Skin of body (tissue), 2 donors: ENCODE measurements around the gene CIAO2B. TPM values are rescaled to one million over a fixed set of nuclear protein-coding genes. Genes with fewer than 3 reads are reported as not detected.
"Not testable (repeated sequence)": the region's sequence is repeated elsewhere in the genome, so short reads cannot be mapped to it uniquely, and the experiment has no call there.

ENCODE experiments used
- DNase-seq: peaks from one replicate; lab custom pipeline; 2025; lab: John Stamatoyannopoulos, UW
- total RNA-seq: library from RNA; depleted of rRNA; stranded (reverse); fragments of >200 nt; gene quantifications from one replicate; pipeline ENCODE4 v1.2.3, GENCODE V29; 2014

Gene CIAO2B
- total RNA-seq, 1 donor from 2014 or later = 39.0 TPM

DNA sequence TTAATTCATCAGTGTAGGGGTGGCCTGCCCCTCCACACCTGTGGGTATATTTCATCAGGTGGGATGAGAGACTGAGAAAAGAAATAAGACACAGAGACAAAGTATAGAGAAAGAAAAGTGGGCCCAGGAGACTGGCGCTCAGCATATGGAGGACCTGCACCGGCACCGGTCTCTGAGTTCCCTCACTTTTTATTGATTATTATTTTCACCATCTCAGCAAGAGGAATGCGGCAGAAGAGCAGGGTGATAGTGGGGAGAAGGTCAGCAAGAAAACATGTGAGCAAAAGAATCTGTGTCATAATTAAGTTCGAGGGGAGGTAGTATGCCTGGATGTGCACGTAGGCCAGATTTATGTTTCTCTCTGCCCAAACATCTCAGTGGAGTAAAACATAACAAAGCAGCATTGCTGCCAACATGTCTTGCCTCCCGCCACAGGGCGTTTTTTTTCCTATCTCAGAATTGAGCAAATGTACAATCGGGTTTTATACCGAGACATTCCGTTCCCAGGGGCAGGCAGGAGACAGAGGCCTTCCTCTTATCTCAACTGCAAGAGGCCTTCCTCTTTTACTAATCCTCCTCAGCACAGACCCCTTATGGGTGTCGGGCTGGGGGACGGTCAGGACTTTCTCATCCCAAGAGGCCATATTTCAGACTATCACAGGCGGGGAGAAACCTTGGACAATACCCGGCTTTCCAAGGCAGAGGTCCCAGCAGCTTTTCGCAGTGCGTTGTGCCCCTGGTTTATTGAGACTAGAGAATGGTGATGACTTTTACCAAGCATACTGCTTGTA is 21.4 kb upstream of the CIAO2B start:
- DNase-seq = not testable (repeated sequence)

DNA sequence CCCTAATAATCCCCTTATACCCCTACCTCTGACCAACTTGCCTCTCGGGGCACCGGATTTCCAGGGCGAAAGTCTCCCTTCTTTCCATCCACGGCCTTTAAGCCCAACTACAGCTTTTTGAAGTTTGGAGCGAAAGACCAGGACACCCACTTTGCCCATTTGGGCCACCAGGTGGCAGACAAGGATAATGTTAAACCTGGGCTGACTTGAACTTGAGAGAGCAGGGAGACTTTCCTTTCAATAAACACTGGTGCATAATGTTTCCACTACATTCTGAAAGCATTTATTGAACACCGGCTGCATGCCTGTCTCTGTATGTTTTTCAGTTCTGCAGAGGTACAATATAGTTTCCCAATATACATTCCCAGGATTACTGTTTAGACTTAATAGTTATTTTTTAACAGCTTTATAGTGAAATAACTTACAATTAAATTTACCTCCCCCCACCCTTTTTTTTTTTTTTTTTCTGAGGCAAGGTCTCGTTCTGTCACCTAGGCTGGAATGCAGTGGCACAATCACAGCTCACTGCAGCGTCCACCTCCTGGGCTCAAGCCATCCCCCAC is 20.0 kb upstream of the CIAO2B start:
- peak; percentile 50 for DNase-seq

DNA sequence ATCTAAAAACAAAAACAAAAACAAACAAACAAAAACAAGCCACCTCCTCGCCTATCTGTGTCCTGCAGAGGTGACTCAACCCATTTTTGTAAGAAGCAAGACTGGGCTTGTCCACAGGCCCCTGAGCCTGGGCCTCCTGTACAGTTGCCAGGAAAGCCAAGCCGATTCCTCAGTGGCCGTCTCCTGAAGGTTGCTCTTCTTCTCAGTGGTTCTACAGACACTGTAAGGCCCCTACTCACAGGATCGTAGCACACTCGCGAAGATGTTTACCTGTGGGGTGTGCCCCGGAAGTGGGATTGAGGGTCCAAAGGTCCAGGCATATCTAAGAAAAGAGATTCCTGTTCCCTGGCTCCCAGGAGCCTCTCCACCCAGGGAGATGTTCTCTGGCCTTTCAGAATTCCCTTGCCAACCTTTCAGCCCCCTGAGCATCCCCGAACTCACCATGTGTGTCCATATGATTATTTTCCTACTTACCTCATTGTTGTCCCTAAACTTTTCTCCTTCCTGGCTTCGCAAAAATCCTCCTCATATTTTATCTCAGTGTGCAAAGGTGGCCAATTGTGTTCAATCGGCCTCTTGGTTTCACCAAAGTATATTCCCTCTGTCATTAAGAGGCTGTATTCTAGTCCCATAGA is 19.4 kb upstream of the CIAO2B start:
- no peak for DNase-seq

- no peak for DNase-seq
Observed at GRCh38 chr16:66952430-66953110, 18.4 kb upstream of the CIAO2B start.

DNA sequence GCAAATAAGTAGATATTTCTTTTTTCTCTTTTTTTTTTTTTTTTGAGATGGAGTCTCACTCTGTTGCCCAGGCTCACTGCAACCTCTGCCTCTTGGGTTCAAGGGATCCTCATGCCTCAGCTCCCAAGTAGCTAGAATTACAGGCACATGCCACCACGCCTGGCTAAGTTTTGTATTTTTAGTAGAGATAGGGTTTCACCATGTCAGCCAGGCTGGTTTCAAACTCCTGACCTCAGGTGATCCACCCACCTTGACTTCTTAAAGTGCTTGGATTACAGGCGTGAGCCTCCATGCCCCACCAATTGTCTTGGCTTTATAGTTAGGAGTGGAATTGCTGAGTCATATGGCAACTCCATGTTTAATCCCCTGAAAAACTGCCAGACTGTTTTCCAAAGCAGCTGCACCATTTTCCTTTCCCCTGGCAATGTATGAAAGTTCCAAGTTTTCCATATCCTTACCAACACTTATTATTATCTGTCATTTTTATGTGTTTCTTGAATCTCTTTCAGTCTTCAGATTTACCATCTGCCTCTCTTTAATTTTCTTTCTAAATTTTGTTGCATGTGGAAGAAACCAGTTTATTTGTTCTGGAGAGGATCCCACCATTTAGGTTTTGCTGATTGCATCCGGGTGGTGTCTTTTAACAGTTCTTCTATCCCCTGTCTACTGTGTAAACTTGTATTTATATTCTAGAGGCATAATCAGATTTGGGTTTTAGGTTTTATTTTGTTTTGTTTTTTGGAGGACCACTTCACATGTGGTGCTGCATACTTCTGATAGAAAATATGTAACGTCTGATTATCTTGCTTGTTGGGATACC is 17.0 kb upstream of the CIAO2B start:
- no peak for DNase-seq

DNA sequence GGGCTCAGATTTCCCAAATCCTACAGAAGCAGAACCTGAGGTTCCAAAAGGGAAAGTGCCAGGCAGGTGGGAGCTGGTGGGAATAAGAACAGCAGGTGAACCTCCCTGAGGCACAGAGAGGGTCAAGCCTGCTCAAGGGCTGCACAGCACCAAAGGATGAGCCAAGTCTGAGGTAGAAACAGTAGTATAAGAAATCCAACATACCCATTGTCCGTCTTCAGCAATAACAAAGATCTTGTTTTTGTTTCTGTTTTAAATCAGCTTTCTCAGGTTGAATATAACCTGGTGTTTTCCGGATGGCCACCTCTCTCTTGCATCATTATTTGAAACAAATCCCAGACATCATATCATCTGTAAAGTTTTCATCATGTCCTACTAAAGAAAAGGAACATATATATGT is 16.2 kb upstream of the CIAO2B start:
- DNase-seq = no peak

- no peak for DNase-seq
Observed at GRCh38 chr16:66949472-66949871, 15.3 kb upstream of the CIAO2B start.

DNA sequence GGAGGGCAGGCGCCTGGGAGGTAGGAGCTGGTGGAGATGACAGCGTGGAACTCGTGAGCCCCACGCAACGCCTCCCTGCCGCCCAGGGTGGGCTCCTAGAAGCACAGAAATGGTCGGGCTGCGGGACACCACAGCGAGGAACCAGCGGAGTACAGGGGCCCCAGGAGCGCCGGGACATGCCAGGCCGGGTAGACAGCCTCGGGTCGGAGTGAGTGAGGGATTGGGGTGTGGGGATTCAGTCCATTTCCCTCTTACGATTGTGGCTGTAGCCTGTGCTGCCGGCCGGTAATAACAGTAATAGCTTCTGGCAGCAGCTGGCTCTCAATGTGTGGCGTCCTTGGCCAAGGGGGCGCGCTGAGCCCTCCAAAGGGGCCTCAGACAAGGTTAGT is 14.6 kb upstream of the CIAO2B start:
- no peak for DNase-seq

DNA sequence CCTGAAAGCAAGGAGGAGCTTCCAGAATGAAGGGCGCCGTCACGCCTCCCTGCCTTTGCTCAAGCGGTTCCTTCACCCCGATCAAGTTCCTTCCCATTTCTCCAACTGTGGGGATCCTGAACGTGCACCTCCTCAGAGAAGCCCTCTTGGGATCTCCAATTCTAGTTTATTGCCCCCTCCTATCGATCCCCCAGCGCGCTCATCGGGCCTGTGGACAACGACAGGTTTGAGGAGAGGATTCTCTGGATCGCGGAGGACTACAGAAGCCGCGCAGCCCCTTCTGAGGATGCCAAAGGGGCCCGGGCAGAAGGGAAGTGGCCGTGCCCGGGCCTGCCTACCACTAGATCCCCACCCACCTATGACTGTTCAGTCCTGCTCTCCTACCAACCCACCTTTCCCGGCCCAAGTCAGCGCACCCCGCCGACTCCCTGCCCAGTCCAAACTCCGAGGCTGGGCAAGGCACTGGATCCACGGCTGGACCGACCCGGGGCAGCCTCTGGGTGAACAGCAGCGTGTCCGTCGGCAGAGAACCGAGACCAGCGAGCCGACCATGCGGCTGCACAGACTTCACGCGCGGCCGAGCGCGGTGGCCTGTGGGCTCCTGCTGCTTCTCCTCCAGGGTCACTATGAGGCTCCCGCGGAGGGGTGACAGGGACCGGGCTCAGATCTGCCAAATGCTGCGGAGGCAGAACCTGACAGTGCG is 14.1 kb upstream of the CIAO2B start:
- no peak for DNase-seq

- DNase-seq = peak; percentile 69
Observed at GRCh38 chr16:66947302-66948065, 13.3 kb upstream of the CIAO2B start.

DNA sequence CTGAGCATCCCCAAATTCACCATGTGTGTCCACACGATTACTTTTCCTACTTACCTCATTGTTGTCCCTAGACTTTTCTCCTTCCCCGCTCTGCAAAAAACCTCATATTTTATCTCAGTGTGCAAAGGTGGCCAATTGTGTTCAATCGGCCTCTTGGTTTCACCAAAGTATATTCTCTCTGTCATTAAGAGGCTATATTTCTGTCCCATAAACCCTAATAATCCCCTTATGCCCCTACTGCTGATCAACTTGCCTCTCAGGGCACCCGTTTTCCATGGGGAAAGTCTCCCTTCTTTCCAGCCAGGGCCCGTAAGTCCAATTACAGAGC is 12.7 kb upstream of the CIAO2B start:
- no peak for DNase-seq

DNA sequence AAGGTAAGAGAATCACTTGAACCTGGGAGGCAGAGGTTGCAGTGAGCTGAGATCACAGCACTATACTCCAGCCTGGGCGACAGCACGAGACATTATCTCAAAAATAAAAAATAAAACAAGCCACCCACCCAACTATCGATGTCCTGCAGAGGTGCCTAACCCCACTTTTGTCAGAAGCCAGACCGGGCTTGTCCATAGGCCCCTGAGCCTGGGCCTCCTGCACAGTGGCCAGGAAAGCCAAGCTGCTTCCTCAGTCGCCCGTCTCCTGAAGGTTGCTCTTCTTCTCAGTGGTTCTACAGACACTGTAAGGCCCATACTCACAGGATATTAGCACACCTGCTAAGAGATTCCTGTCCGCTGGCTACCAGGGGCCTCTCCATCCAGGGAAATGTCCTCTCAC is 12.3 kb upstream of the CIAO2B start:
- no peak for DNase-seq

GRCh38 chr16:66945939-66946338 is 11.7 kb upstream of the CIAO2B start:
- no peak for DNase-seq

DNA sequence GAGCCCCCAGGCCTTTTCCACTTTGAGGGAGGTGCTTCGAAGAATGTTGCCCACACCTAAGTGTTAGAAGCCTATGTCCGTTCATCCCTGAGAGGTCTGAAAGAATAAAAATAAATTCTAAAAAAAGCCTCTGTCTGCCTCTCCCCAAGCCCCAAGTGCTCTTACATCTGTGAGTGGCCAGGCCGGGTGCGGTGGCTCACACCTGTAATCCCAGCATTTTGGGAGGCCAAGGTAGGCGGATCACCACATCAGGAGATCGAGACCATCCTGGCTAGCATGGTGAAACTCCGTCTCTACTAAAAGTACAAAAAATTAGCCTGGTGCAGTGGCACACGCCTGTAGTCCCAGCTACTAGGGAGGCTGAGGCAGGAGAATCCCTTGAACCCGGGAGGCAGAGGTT is 10.8 kb upstream of the CIAO2B start:
- not testable (repeated sequence) for DNase-seq

DNA sequence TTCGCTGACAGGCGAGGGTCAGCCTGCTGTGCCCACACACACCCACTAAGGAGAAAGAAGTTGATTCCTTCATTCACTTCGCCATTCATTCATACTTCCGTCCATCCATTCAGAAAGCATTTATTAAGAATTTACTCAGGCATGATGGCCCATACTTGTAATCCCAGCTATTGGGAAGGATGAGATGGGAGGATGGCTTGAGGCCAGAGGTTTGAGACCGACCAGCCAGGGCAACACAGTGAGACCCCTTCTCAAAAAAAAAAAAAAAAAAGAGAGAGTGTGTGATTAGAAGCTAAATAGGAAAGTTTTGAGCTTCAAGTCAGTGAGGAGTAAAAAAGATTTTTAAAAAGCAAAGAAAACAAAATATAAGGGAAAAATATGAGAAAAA is 9.8 kb upstream of the CIAO2B start:
- no peak for DNase-seq

- DNase-seq = no peak
Observed at GRCh38 chr16:66943426-66944053, 9.3 kb upstream of the CIAO2B start.

- DNase-seq = no peak
Observed at GRCh38 chr16:66942981-66943380, 8.8 kb upstream of the CIAO2B start.

GRCh38 chr16:66940236-66940635 is 6.0 kb upstream of the CIAO2B start:
- no peak for DNase-seq

- DNase-seq = no peak
Observed at GRCh38 chr16:66939366-66939765, 5.2 kb upstream of the CIAO2B start.
